22Rv1 (cell line): ENCODE results near the gene SEPTIN12.

ENCODE experiments used
- CTCF ChIP-seq: fragments of 450-650 bp; IDR thresholded peaks from 2 replicates; pipeline ENCODE4 v1.5.1; 2017; ENCODE audit warnings: mild to moderate bottlenecking
- ZFX ChIP-seq: fragments of 450-650 bp; IDR thresholded peaks from 2 replicates; pipeline ENCODE4 v1.6.1; 2017; ENCODE audit warnings: antibody characterized with exemption, borderline replicate concordance

GRCh38 chr16:4729876-4730275, 58.3 kb downstream of the SEPTIN12 start:
- no peak for TF ChIP-seq CTCF
- no peak for TF ChIP-seq ZFX
